GM19397 (cell line): ENCODE results near the gene GINS1.

ENCODE experiments used
- ATAC-seq: cut with Tn5 transposase; IDR thresholded peaks from one replicate; pipeline ENCODE4 v1.9.1; 2021; ENCODE audit warnings: mild to moderate bottlenecking, moderate library complexity; ENCODE audit not compliant: unreplicated experiment

The GINS1 gene

GRCh38 chr20:25453035-25453810 lies 45.8 kb downstream of the GINS1 start:
- no peak for ATAC-seq

DNA sequence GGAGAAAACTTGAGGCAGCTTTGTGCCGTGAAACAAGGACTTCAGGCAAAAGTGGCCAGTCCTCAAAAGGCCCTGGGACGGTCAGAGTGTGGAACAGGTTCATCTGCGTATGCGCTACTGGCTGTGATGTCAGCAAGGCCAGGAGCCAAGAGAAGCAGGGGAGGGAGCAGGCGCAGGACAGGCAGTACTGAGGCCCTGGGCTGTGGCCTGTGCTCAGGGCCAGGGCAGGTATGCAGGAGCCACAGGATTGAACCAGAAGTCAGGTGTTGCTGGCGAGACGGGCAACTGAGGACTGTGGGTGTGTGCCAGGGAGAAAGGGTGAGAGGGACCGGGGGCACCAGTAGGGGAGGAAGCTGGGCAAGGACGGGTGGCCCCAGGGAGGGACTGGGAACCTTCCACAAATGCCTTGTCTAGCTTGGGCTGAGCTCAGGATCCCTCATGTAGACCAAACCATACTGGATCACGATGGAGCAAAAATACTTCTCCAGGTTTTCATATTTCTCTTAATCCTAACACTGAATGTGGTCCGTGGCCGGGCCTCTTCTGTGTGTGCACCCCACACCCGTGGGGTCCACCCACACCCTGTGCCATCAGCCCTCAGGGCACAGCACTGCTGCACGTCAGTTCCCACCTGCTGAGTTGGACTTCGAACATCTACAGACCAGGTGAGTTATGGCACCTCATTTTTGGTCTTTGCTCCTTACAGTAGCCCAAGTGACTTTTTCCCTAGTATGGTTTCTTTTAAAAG lies 46.9 kb downstream of the GINS1 start:
- ATAC-seq = no peak

- ATAC-seq = no peak
Observed at GRCh38 chr20:25457886-25458680, 50.6 kb downstream of the GINS1 start.

- ATAC-seq = no peak
Observed at GRCh38 chr20:25459111-25459830, 51.8 kb downstream of the GINS1 start.

GRCh38 chr20:25459916-25460535 lies 52.6 kb downstream of the GINS1 start:
- ATAC-seq = no peak

DNA sequence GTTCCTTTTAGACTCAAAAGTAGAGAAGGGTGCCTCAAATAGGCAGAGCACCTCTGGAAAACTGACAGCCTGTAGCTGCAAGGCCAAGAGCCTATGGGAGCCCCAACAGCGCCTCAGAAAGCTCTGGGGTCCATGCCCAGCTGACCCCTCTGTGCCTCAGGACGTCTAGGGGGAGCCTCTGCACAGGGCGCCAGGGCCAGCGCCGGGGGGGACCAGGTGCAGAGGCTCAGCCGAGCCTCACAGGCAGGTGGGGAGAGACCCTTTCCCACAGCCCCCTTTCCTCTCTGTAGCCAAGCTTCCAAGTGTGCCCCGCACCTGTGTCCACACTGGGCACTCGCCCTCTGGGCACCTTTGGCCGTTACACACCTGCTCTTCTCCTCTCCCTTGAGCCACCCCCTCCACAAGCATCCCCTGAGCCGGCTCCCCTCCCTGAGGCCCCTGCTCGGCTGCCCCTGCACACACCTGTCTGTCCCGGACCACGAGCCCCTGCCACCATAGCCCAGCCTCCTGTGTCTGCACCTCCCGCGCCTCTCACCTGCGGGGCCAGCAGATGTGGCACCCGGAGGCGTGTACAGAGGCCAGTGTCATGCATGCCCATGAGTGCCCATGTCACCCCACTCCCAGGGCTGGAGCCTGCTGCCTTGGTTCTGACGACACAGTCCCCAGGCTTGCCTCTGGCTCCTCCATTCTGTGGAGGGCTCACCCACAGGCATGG lies 53.2 kb downstream of the GINS1 start:
- no peak for ATAC-seq

DNA sequence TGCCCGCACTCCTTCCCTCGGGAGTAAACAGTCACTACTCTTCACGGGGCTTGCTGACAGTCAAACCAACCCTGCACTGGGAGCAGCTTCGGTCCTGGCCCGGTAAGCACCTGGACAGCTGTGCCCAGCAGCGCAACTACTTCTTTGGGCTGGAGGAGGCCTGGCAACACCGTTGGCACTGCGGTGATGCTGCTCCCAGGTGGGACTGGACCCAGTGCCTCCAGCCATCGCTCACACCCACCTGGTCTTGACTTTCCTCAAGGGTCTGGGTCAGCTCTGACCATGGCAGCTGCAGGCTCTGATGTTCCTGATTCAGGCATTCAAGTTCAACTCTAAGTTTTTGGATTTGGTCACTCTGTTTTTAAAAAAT lies 53.8 kb downstream of the GINS1 start:
- ATAC-seq = no peak

- no peak for ATAC-seq
Observed at GRCh38 chr20:25461786-25462545, 54.5 kb downstream of the GINS1 start.

DNA sequence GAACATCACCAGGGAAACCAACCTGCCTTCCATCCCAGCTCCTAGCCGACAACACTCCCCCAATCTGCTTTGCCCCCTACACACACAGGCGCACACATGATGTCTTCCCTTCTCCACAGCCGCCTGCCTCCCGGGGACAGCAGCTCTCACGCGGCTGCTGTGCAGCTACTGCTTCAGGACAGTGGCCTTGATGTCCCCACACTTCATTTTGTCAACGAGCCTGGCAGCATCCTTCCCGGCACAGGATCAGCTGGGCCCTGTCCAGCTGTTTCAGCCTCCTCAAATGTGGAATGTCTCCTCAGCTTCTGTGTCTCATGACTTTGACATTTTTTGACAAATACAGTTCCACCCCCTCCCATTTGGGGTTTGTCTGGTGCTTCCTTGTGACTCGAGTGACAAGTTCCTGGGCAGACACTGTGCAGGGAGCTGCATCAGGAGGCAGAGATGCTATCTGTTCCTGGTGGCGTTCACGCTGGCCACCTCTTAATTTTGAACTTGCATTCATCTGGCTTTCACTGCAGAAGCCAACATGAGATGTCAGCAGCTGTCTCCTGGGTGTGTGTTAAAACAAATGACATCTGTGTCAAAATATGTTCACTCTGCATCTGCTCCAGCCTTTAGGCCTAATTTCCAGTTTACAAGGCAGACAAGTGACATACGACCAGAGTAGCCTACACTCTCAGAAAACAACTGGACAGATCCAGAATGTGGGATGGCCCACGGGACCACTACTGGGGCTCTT lies 57.2 kb downstream of the GINS1 start:
- ATAC-seq = no peak

- no peak for ATAC-seq
Observed at GRCh38 chr20:25465243-25466135, 58.0 kb downstream of the GINS1 start.

DNA sequence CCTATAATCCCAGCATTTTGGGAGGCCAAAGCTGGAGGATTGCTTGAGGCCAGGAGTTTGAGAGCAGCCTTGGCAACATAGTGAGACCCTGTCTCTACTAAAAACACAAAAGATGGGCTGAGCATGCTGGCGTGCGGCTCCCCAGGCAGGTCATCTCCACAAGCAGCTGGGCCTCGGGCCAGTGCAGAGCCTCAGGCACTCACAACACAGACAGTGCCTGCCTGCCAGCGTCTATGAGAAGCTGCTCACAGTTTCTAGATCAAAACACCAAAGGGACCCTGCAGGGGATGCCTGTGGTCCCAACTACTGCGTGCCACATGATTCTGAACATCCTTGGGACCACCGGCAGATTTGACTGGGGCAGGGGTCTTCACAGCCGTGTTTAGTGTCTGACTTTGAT lies 59.4 kb downstream of the GINS1 start:
- no peak for ATAC-seq

DNA sequence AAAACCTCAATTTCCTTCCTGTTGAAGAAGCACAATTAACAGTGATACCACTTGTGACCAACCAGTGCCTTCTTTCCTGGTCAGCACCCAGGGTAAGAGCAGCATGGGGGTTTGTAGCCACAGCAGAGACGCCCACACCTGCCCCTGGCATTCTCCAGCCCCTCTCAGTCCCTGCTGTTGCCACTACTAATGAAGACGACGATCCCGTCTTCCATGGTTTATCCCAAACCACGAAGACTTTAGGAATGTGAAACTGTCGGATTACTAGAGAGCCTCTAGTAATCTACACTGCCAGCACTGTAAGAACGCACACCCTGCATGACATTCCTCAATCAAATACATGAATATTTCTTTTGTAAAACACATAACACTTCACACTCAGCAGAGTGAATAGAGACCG lies 60.0 kb downstream of the GINS1 start:
- no peak for ATAC-seq

DNA sequence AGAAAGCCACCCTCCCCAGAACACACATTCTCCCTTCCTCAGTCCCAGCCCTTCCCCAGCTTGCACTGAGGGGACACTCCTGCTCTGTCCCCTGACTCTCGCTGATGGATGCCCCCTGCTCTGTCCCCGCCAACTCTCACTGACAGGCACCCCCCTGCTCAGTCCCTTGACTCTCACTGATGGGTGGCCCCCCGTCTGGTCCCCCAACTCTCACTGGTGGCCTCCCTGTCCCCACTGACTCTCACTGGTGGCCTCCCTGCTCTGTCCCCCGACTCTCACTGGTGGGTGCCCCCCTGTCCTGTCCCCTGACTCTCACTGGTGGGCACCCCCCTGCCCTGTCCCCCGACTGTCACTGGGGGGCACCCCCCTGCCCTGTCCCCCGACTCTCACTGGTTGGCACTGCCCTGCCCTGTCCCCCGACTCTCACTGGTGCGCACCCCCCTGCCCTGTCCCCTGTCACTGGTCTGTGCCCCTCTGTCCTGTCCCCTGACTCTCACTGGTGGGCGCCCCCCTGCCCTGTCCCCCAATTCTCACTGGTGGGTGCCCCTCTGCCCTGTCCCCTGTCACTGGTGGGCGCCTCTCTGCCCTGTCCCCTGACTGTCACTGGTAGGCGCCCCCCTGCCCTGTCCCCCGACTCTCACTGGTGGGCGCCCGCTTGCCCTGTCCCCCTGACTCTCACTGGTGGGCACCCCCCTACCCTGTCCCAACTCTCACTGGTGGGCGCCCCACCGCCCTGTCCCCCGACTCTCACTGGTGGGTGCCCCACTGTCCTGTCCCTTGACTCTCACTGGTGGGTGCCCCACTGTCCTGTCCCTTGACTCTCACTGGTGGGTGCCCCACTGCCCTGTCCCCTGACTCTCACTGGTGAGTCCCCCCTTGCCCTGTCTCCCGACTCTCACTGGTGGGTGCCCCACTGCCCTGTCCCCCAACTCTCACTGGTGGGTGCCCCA lies 60.9 kb downstream of the GINS1 start:
- no peak for ATAC-seq

- no peak for ATAC-seq
Observed at GRCh38 chr20:25469558-25469957, 62.1 kb downstream of the GINS1 start.

GRCh38 chr20:25470045-25470444 lies 62.6 kb downstream of the GINS1 start:
- ATAC-seq = no peak

DNA sequence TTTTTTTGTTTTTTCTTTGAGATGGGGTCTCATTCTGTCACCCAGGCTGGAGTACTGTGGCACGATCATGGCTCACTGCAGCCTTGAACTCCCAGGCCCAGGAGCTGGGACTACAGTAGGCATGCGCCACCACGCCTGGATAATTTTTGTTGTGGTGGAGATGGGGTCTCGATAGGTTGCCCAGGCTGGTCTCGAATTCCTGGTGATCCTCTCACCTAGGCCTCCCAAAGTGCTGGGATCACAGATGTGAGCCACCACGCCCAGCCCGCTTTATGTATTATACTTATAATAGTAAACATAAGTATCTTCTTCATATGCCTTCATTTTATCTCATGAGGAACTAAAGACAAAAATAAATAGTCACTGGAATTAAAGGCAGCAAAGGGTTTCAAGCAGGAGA lies 63.5 kb downstream of the GINS1 start:
- no peak for ATAC-seq
